GM18909 (cell line): Measurements from ENCODE around the gene FUT4.
A peak's percentile ranks its signal among the peaks of the same experiment; 100 is the strongest.
"Not testable (repeated sequence)": the region's sequence is repeated elsewhere in the genome, so short reads cannot be mapped to it uniquely, and the experiment has no call there.

ENCODE experiments used
- ATAC-seq: cut with Tn5 transposase; IDR thresholded peaks from one replicate; pipeline ENCODE4 v1.9.1; 2021; ENCODE audit warnings: mild to moderate bottlenecking; ENCODE audit not compliant: unreplicated experiment, poor library complexity

The FUT4 gene

GRCh38 chr11:94560834-94561233 lies 17.1 kb downstream of the FUT4 start:
- no peak for ATAC-seq

DNA sequence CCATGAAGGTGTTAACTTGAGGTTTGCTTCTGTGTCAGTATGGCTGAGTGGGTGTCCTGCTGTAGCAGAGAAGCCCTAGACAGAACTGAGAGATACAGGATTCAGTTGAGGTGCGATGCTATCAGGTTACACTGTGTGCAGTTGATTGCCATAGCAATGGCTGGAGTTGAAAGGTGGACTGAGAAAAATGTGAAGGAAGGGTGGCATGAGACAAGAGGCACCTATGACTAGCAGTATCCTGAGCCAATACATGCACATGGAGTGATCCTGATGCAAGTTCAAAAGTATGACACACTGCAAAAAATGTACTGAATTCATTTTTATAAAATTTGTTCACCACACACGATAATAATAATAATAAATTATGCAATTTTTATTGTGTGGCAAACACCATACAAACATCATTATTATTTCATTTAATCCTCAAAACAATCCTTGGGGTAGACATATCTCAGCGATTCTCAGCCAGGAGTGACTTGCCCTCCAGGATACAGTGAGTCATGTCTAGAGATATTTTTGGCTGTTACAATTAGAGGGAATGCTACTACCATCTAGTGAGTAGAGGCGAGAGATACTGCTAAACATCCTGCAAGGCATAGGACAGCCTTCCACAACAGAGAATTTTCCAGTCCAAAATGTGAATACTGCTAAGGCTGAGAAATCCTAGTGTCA lies 19.6 kb downstream of the FUT4 start:
- ATAC-seq = no peak

DNA sequence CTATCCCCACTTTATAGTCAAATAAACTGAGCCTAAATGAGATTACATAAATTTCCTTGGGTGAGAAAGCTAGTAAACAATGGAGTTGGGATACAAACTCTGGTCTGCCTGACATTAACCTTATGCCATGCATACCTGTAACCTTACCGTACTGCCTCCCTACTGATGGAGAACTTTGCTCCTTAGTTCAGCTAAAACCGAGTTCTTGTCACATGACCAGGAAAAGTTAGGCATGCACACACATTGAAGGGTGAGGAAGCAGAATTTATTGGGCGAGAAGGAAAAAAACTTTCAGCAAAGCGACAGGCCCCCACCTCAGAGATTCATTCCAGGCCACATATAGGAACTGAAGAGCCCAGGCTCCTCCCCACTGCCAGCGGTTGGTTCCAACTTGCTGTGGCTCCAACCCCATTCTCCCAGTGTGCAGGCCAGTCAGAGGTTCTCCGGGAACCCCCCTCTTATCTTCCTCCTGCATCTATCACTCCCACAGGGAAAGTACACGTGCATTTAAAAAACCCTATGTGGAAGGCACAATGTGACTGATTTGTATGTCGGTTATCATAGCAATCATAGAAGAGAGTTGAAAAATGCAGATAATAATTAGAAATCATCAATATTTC lies 20.2 kb downstream of the FUT4 start:
- no peak for ATAC-seq

- no peak for ATAC-seq
These were observed 23.5 kb downstream of the FUT4 start, which contains the start of gene PIWIL4 for GRCh38 chr11:94567181-94567670. Gene PIWIL4 (plus strand): TSS chr11:94567368. CDS start chr11:94567519, 151 bp downstream.

DNA sequence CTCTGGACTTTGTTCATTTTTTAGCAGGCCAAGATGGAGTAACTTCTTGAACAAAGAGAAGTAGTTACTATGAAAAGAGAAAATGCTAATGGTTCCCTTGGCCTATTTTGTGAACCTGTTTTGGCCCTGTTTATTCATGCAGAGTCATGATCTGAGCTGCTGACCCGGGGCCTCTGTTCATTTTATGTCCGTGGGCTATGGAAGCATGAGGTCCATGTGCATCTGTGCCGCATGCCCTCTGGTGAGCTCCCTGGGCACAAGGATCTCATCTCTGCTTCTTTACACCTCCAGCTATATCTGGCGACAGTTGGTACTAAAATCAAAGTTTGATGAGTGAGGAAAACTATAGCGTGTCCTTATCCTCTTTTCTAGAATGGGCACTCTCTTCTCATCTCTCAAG lies 24.5 kb downstream of the FUT4 start:
- ATAC-seq = no peak

DNA sequence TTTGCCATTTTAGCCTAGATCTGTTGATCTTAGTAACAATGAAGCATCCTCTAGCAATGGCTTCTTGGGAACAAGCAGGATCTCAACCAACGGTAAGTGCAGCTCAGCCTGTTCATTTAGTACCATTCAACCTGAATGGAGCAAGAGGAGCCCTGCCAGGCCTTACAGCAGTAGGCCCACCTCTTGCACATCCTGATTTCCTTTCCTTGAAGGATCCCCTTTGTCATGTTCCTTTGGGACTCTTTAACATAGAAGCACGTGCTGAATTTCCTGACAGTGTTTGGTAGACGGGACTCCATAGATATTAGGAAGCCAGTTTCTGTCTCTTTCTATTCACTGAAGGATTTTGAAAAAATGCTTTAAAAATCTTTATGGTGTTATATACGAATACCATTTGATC lies 25.0 kb downstream of the FUT4 start:
- ATAC-seq = no peak

DNA sequence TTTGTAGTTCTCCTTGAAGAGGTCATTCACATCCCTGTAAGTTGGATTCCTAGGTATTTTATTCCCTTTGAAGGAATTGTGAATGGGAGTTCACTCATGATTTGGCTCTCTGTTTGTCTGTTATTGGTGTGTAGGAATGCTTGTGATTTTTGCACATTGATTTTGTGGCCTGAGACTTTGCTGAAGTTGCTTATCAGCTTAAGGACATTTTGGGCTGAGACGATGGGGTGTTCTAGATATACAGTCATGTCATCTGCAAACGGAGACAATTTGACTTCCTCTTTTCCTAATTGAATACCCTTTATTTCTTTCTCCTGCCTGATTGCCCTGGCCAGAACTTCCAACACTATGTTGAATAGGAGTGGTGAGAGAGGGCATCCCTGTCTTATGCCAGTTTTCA lies 29.3 kb downstream of the FUT4 start:
- not testable (repeated sequence) for ATAC-seq

GRCh38 chr11:94574193-94574961 lies 30.7 kb downstream of the FUT4 start:
- no peak for ATAC-seq

GRCh38 chr11:94576306-94576705 lies 32.6 kb downstream of the FUT4 start:
- no peak for ATAC-seq

- no peak for ATAC-seq
These were observed 34.1 kb downstream of the FUT4 start for GRCh38 chr11:94577841-94578240.

- ATAC-seq = peak; percentile 50
These were observed 38.2 kb downstream of the FUT4 start for GRCh38 chr11:94581926-94582325.

GRCh38 chr11:94583213-94583865 lies 39.6 kb downstream of the FUT4 start:
- no peak for ATAC-seq

DNA sequence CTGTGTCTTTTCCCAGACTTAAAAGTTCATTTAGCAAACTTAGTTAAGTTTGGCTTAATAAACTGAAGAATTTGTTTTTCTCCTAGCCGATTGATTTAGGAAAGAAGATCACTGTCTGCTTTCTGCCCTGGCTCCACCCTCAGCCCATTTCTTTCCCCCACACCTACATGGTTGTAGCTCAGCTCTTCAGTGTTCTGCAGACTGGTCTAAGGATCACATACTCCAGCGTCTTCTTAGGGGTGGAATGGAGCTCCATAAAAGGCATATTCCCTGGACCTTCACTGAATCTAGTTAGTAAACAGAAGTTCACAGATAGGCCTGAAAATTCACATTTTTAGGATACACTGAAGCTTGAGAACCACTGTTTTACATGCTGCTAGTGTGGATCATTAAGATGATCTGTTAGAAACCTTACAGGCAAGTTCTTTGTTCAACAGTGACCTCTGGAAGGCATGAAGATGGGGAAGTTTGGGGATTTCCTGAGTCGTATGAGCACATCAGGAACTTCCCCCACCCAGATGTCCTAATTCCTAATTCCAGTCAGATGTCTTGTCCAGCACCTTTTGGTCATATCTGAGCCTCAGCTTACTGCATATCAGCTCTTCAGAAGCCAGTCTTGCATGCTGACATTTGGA lies 40.3 kb downstream of the FUT4 start:
- peak; percentile 64 for ATAC-seq

DNA sequence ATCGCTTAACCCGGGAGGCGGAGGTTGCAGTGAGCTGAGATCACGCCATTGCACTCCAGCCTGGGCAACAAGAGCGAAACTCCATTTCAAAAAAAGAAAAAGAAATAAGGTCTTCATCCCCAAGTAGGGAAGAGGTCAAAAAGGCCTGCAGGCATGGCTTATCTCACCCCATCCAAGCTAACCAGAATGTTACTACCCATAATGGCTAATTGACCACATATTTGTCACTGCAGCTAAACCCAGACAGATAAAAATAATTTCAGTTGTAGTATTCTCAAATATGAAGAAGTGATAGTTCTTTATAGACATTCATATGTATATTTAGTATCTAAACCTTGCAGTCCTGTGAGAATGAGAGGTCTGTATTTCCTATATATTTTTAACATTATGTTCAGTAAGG lies 41.3 kb downstream of the FUT4 start:
- ATAC-seq = no peak

- ATAC-seq = no peak
These were observed 41.7 kb downstream of the FUT4 start for GRCh38 chr11:94585399-94585798.

GRCh38 chr11:94586546-94586945 lies 42.8 kb downstream of the FUT4 start:
- ATAC-seq = no peak

DNA sequence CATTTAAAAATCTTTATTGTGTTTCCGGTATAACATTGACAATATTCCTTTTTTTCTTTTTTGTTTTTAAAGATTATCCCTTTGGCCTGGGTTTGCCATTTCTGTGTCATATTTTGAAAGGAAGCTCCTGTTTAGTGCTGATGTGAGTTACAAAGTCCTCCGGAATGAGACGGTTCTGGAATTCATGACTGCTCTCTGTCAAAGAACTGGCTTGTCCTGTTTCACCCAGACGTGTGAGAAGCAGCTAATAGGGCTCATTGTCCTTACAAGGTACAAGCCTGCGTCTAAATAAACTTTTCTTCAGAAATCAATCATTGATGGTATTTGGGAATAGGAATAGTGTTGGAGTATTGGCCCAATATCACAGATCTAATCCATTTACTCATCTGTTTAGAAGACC lies 43.3 kb downstream of the FUT4 start:
- ATAC-seq = no peak

GRCh38 chr11:94588366-94588942 lies 44.7 kb downstream of the FUT4 start:
- ATAC-seq = no peak

- no peak for ATAC-seq
These were observed 46.8 kb downstream of the FUT4 start for GRCh38 chr11:94590352-94591041.
